ENCODE measurements around the gene SH2D2A. TPM values are rescaled to one million over a fixed set of nuclear protein-coding genes. Genes with fewer than 3 reads are reported as not detected.

Gene SH2D2A
- 0.33 and 0.98 TPM in 2 replicates for total RNA-seq

GRCh38 chr1:156816561-156817328, at the start of gene SH2D2A:
SH2D2A (minus strand) TSS chr1:156816848; CDS start chr1:156816708, 140 bp downstream.

GRCh38 chr1:156860628-156861423, 44.2 kb upstream of the SH2D2A start, which contains the start of gene NTRK1:
NTRK1 (plus strand) TSS chr1:156860865; CDS start chr1:156860935, 70 bp downstream.

GRCh38 chr1:156858959-156859522, 42.4 kb upstream of the SH2D2A start, which contains the start of gene INSRR:
INSRR (minus strand) TSS chr1:156859117; CDS start chr1:156858621, 496 bp downstream.

GRCh38 chr1:156767101-156767878, 49.4 kb downstream of the SH2D2A start, which contains the start of gene PRCC:
PRCC (plus strand) TSS chr1:156767535; CDS start chr1:156767772, 237 bp downstream.

Other genes with a start within 250 kb of the SH2D2A start
- 33.7 and 39.4 TPM in 2 replicates for gene IQGAP3, start 244.3 kb downstream of the SH2D2A start, total RNA-seq
- gene TTC24, start 237.1 kb downstream of the SH2D2A start, total RNA-seq: not detected in 2 replicates
- 70.9 and 72.1 TPM in 2 replicates for gene NAXE, start 225.1 kb downstream of the SH2D2A start, total RNA-seq
- 14.9 and 25.1 TPM in 2 replicates for gene GPATCH4, start 215.4 kb downstream of the SH2D2A start, total RNA-seq
- gene HAPLN2, start 197.4 kb downstream of the SH2D2A start, total RNA-seq: not detected in 2 replicates
- gene BCAN, start 174.7 kb downstream of the SH2D2A start, total RNA-seq: not detected in 2 replicates
- gene NES, start 139.4 kb downstream of the SH2D2A start, total RNA-seq: 360 and 381 TPM in 2 replicates
- gene CRABP2, start 111.3 kb downstream of the SH2D2A start, total RNA-seq: 0.13 and 0.15 TPM in 2 replicates
- gene METTL25B, start 88.4 kb downstream of the SH2D2A start, total RNA-seq: 8.5 and 9.9 TPM in 2 replicates
- 13.1 and 17.9 TPM in 2 replicates for gene ISG20L2, start 88.1 kb downstream of the SH2D2A start, total RNA-seq
- 72.9 and 112 TPM in 2 replicates for gene MRPL24, start 75.8 kb downstream of the SH2D2A start, total RNA-seq
- gene HDGF, start 65.2 kb downstream of the SH2D2A start, total RNA-seq: 232 and 273 TPM in 2 replicates
- gene PRCC, start 49.3 kb downstream of the SH2D2A start, total RNA-seq: 35.0 and 45.1 TPM in 2 replicates
- gene INSRR, start 42.3 kb upstream of the SH2D2A start, total RNA-seq: not detected in 2 replicates
- gene NTRK1, start 44.0 kb upstream of the SH2D2A start, total RNA-seq: not detected in 2 replicates
- 46.7 and 49.8 TPM in 2 replicates for gene PEAR1, start 76.9 kb upstream of the SH2D2A start, total RNA-seq
- 0.34 TPM in 1 of 2 replicates, not detected in the other for gene LRRC71, start 103.8 kb upstream of the SH2D2A start, total RNA-seq
- 12.2 and 14.2 TPM in 2 replicates for gene ARHGEF11, start 228.9 kb upstream of the SH2D2A start, total RNA-seq

All from mammary microvascular endothelial cell (primary cell).